K562 (cell line): Measurements from ENCODE around the gene SPTBN2. TPM values are rescaled to one million over a fixed set of nuclear protein-coding genes. Genes with fewer than 3 reads are reported as not detected.

Experiments
- ASH1L ChIP-seq: fragments of 450-650 bp; IDR thresholded peaks from 2 replicates; pipeline ENCODE4 v1.6.1; 2018; ENCODE audit warnings: borderline replicate concordance, mild to moderate bottlenecking, low read depth; ENCODE audit not compliant: partially characterized antibody
- ATF2 ChIP-seq: sonication (generic); formaldehyde crosslinking; IDR thresholded peaks from 2 replicates; pipeline ENCODE4 v1.8.1; 2022; ENCODE audit warnings: missing genetic modification reagents
- ATF7 ChIP-seq: fragments of 450-650 bp; IDR thresholded peaks from 2 replicates; pipeline ENCODE4 v1.7.1; 2014; ENCODE audit warnings: mild to moderate bottlenecking, moderate library complexity
- BDP1 ChIP-seq: IDR thresholded peaks from 3 replicates; pipeline ENCODE4 v1.6.1; 2011; ENCODE audit not compliant: insufficient read length, insufficient read depth
- CBX8 ChIP-seq: fragments of 200-600 bp; sonication (generic); IDR thresholded peaks from 2 replicates; pipeline ENCODE4 v1.6.1; 2012; ENCODE audit warnings: borderline replicate concordance, mixed run types, low read depth, mild to moderate bottlenecking, moderate library complexity, mixed read lengths, low read length, control low read depth, inconsistent platforms; ENCODE audit not compliant: poor library complexity, severe bottlenecking; ENCODE audit errors: extremely low read depth
- CCNT2 ChIP-seq: IDR thresholded peaks from 2 replicates; pipeline ENCODE4 v1.6.1; 2011; ENCODE audit warnings: borderline replicate concordance, low read depth, mild to moderate bottlenecking, moderate library complexity, mixed read lengths, low read length; ENCODE audit not compliant: insufficient read length; ENCODE audit errors: extremely low read depth
- EGR1 ChIP-seq: fragments of 450-650 bp; conservative IDR thresholded peaks from 2 replicates; pipeline ENCODE4 v1.6.1; 2017; ENCODE audit warnings: mild to moderate bottlenecking
- FOXA1 ChIP-seq: fragments of 450-650 bp; IDR thresholded peaks from 2 replicates; pipeline ENCODE4 v1.6.1; 2016; ENCODE audit warnings: mild to moderate bottlenecking, borderline replicate concordance
- JUND ChIP-seq, 2 experiments: IDR thresholded peaks; 2 replicates in 1 of 2; 3 replicates in 1 of 2; pipeline ENCODE4 v1.6.1; 2011; ENCODE audit warnings: borderline replicate concordance in 2 of 2, low read depth in 2 of 2, low read length in 2 of 2, improper control_type of control experiment in 1 of 2, missing biosample characterization in 1 of 2, missing genetic modification characterization in 1 of 2, missing genetic modification reagents in 1 of 2
- PKNOX1 ChIP-seq: fragments of 450-650 bp; IDR thresholded peaks from 2 replicates; pipeline ENCODE4 v1.6.1; 2016
- SAFB2 ChIP-seq: fragments of 200-400 bp; formaldehyde crosslinking; IDR thresholded peaks from 2 replicates; pipeline ENCODE4 v1.6.1; 2018; ENCODE audit warnings: borderline replicate concordance, low read length, low read depth, moderate library complexity; ENCODE audit not compliant: severe bottlenecking
- SMARCA5 ChIP-seq: fragments of 450-650 bp; IDR thresholded peaks from 2 replicates; pipeline ENCODE4 v1.6.1; 2016
- SNAPC5 ChIP-seq: fragments of 250-450 bp; sonication (Bioruptor Pico); IDR thresholded peaks from 2 replicates; pipeline ENCODE4 v1.8.0; 2021; ENCODE audit warnings: moderate library complexity, mild to moderate bottlenecking, inconsistent platforms
- SREBF2 ChIP-seq: sonication (generic); formaldehyde crosslinking; IDR thresholded peaks from 2 replicates; pipeline ENCODE4 v1.4.0; 2020; ENCODE audit warnings: mild to moderate bottlenecking, missing genetic modification reagents
- STAT5A ChIP-seq: IDR thresholded peaks from 2 replicates; pipeline ENCODE4 v1.6.1; 2012; ENCODE audit warnings: low read length, inconsistent platforms, borderline replicate concordance
- TCF7 ChIP-seq: sonication (generic); IDR thresholded peaks from 2 replicates; pipeline ENCODE4 v1.6.1; 2016; ENCODE audit warnings: antibody characterized with exemption, borderline replicate concordance
- TGIF2 ChIP-seq: sonication (generic); formaldehyde crosslinking; IDR thresholded peaks from 2 replicates; pipeline ENCODE4 v1.8.1; 2022; ENCODE audit warnings: mild to moderate bottlenecking, missing genetic modification reagents, moderate library complexity
- XRCC4 ChIP-seq: IDR thresholded peaks from one replicate; pipeline ENCODE4 v1.6.1; 2011; ENCODE audit not compliant: insufficient read depth, insufficient read length; ENCODE audit errors: extremely low read depth
- ZBTB43 ChIP-seq: sonication (generic); formaldehyde crosslinking; IDR thresholded peaks from 2 replicates; pipeline ENCODE4 v1.8.0; 2023; ENCODE audit warnings: mild to moderate bottlenecking, missing genetic modification reagents
- ZBTB8A ChIP-seq: fragments of 450-650 bp; IDR thresholded peaks from 2 replicates; pipeline ENCODE4 v1.6.1; 2018; ENCODE audit warnings: mild to moderate bottlenecking, moderate library complexity; ENCODE audit not compliant: partially characterized antibody
- ZC3H11A ChIP-seq: IDR thresholded peaks from 2 replicates; pipeline ENCODE4 v1.6.1; 2012; ENCODE audit warnings: low read depth, low read length, improper control_type of control experiment
- ZKSCAN3 ChIP-seq: fragments of 250-450 bp; sonication (Bioruptor Pico); IDR thresholded peaks from 2 replicates; pipeline ENCODE4 v1.4.0; 2020
- ZNF197 ChIP-seq: fragments of 200-800 bp; sonication (Bioruptor generic); IDR thresholded peaks from 2 replicates; pipeline ENCODE4 v1.6.1; 2016; ENCODE audit warnings: low read depth, missing genetic modification characterization, missing compliant biosample characterization
- polyA plus RNA-seq, 8 experiments: library from polyadenylated mRNA; depleted of rRNA in 4 of 8; stranded (reverse) in 5 of 8; unstranded in 3 of 8; fragments of >200 nt; fragmentation: Nextera tagmentation in 2 of 8; fragmentation: Illumina TruSeq in 1 of 8; extraction: Ambion mirVana in 2 of 8; extraction: Trizol in 1 of 8; gene quantifications; 2 replicates each; pipeline versions ENCODE4 v1.2.1 to v1.2.3, GENCODE V29; 2011 to 2014; ENCODE audit warnings: inconsistent platforms in 1 of 8, missing spikeins in 1 of 8
- total RNA-seq, 7 experiments: library from RNA; depleted of rRNA in 6 of 7; stranded (reverse); fragments of >200 nt in 6 of 7; fragmentation: Illumina TruSeq in 2 of 7; extraction: Trizol in 2 of 7; gene quantifications; 2 replicates each; pipeline versions ENCODE4 v1.2.1 to v1.2.3, GENCODE V29; 2011 to 2021; ENCODE audit warnings: low replicate concordance in 1 of 7

The SPTBN2 gene
- total and polyA plus RNA-seq, 9 of the 15 experiments (the other 6 are each of a cell fraction or from before 2014, with no cell fraction given): 0.38 to 56.5 (median 19.7) TPM

- no peak for TF ChIP-seq FOXA1
- TF ChIP-seq CBX8: no peak
- TF ChIP-seq SNAPC5: no peak
- 0 out of 2 replicates have a peak, but pooled peaks have one; percentile 12 for TF ChIP-seq JUND (IDR thresholded peaks at IDR 0.05; ENCODE audit: borderline replicate concordance, low read depth, low read length)
- TF ChIP-seq JUND (tag; IDR thresholded peaks at IDR 0.05; ENCODE audit: borderline replicate concordance, low read depth, low read length): peak; percentile 13; the same call in 1 of the 3 replicates
- no peak for TF ChIP-seq ATF7
- no peak for TF ChIP-seq TGIF2 (CRISPR knock-in tag)
- TF ChIP-seq STAT5A: 0 out of 2 replicates have a peak, but pooled peaks have one; percentile 29
- no peak for TF ChIP-seq ATF2 (CRISPR knock-in tag)
- TF ChIP-seq CCNT2: no peak
- TF ChIP-seq ZBTB43 (CRISPR knock-in tag): no peak
- TF ChIP-seq ZBTB8A: no peak
- no peak for TF ChIP-seq XRCC4
- no peak for TF ChIP-seq ZKSCAN3 (CRISPR knock-in tag)
- TF ChIP-seq EGR1: peak; percentile 74
- TF ChIP-seq BDP1: no peak
- TF ChIP-seq TCF7: no peak
- no peak for TF ChIP-seq ASH1L
- no peak for TF ChIP-seq ZC3H11A
- no peak for TF ChIP-seq SMARCA5
- TF ChIP-seq SAFB2: no peak
- no peak for TF ChIP-seq SREBF2 (CRISPR knock-in tag)
- TF ChIP-seq ZNF197 (CRISPR knock-in tag): no peak
- TF ChIP-seq PKNOX1: peak; percentile 61
Measured at GRCh38 chr11:66728693-66729385, at the start of gene SPTBN2 (continued).
